ENCODE results near the gene CHTOP. TPM values are rescaled to one million over a fixed set of nuclear protein-coding genes. Genes with fewer than 3 reads are reported as not detected.

The CHTOP gene
- total and polyA plus RNA-seq, 2 experiments from 2014 or later = 78.0 to 104 TPM

DNA sequence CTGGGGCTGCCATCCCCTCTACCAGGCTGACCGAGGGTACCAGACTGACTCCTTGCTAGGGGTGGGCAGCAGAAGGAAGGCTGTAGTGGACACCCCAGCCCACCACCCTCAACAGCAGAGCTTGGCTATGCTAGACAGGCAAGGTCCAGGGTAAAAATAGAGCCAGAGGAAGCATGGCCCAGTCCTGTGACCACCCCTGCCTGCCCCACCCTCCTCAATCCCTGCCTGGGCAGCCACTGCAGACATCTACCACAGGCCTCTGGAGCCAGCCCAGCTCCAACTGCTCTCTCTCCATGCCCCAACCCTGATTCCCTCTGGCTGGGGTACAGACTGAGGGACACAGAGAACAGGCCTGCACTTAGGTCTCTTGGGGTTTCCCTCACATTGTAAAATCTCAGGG lies 3.9 kb upstream of the CHTOP start:
- Histone ChIP-seq H3K27me3 (no peaks in the 10 kb centered on the region), H3K9me3 (ENCODE audit: low read depth) (no peaks in the 10 kb centered on the region), H3K36me3 (no peaks in the 10 kb centered on the region), H3K27ac (peak overlapping the region; percentile 61), H3K4me1 (ENCODE audit: low read depth) (peaks cover 22% of the 10 kb centered on the region), H3K4me3 (no peak overlapping the region)
- DNase-seq (ENCODE audit: low read depth in 1 of 2, low spot score in 1 of 2) = no peak
- TF ChIP-seq, protein P1, sequence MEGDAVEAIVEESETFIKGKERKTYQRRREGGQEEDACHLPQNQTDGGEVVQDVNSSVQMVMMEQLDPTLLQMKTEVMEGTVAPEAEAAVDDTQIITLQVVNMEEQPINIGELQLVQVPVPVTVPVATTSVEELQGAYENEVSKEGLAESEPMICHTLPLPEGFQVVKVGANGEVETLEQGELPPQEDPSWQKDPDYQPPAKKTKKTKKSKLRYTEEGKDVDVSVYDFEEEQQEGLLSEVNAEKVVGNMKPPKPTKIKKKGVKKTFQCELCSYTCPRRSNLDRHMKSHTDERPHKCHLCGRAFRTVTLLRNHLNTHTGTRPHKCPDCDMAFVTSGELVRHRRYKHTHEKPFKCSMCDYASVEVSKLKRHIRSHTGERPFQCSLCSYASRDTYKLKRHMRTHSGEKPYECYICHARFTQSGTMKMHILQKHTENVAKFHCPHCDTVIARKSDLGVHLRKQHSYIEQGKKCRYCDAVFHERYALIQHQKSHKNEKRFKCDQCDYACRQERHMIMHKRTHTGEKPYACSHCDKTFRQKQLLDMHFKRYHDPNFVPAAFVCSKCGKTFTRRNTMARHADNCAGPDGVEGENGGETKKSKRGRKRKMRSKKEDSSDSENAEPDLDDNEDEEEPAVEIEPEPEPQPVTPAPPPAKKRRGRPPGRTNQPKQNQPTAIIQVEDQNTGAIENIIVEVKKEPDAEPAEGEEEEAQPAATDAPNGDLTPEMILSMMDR (IDR thresholded peaks at IDR 0.05; ENCODE audit: low read depth, low read length) = no peak

DNA sequence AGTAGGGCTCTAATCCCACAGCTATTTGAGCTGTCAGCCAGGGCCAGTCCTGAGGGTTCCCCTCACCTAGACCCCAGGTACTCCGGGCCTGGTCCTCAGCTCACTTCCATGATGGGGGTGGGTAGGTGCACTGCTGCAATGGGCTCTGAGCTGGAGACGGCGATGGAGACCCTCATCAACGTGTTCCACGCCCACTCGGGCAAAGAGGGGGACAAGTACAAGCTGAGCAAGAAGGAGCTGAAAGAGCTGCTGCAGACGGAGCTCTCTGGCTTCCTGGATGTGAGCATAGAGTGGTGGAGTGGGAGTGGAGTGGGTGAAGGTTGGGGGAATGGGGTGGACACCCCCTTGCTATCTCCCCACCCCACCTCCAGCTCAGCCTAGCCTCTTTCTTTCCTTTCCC lies 3.5 kb upstream of the CHTOP start:
- no peak for DNase-seq (ENCODE audit: low read depth in 1 of 2, low spot score in 1 of 2)
- TF ChIP-seq, protein P1 (IDR thresholded peaks at IDR 0.05; ENCODE audit: low read depth, low read length) = no peak
- no peaks in the 10 kb centered on the region for H3K36me3 ChIP-seq
- H3K27ac ChIP-seq = peak overlapping the region; percentile 61
- H3K27me3 ChIP-seq = no peaks in the 10 kb centered on the region
- H3K4me3 ChIP-seq = no peak overlapping the region
- H3K9me3 ChIP-seq (ENCODE audit: low read depth) = no peaks in the 10 kb centered on the region
- peaks cover 26% of the 10 kb centered on the region for H3K4me1 ChIP-seq (ENCODE audit: low read depth)

- Histone ChIP-seq H3K9me3 (ENCODE audit: low read depth) (no peaks in the 10 kb centered on the region), H3K27ac (no peak overlapping the region), H3K36me3 (peaks cover 3% of the 10 kb centered on the region), H3K27me3 (no peaks in the 10 kb centered on the region), H3K4me1 (ENCODE audit: low read depth) (peaks cover 34% of the 10 kb centered on the region), H3K4me3 (no peak overlapping the region)
- TF ChIP-seq, protein P1 (IDR thresholded peaks at IDR 0.05; ENCODE audit: low read depth, low read length) = no peak
- no peak for DNase-seq (ENCODE audit: low read depth in 1 of 2, low spot score in 1 of 2)
Measured at GRCh38 chr1:153631047-153632022, 2.5 kb upstream of the CHTOP start.

- H3K4me1 ChIP-seq (ENCODE audit: low read depth) = peaks cover 31% of the 10 kb centered on the region
- DNase-seq (ENCODE audit: low read depth in 1 of 2, low spot score in 1 of 2) = no peak
- no peak overlapping the region for H3K27ac ChIP-seq
- TF ChIP-seq, protein P1 (IDR thresholded peaks at IDR 0.05; ENCODE audit: low read depth, low read length) = no peak
- H3K4me3 ChIP-seq = no peak overlapping the region
- H3K36me3 ChIP-seq = peaks cover 17% of the 10 kb centered on the region
- no peaks in the 10 kb centered on the region for H3K27me3 ChIP-seq
- no peaks in the 10 kb centered on the region for H3K9me3 ChIP-seq (ENCODE audit: low read depth)
Measured at GRCh38 chr1:153633161-153633753, 609 bp upstream of the CHTOP start.

- Histone ChIP-seq H3K4me3 (peak overlapping the region; percentile 10), H3K27ac (peak overlapping the region; percentile 44), H3K4me1 (ENCODE audit: low read depth) (peaks cover 20% of the 10 kb centered on the region), H3K9me3 (ENCODE audit: low read depth) (no peaks in the 10 kb centered on the region), H3K27me3 (no peaks in the 10 kb centered on the region), H3K36me3 (peaks cover 41% of the 10 kb centered on the region)
- DNase-seq (ENCODE audit: low read depth in 1 of 2, low spot score in 1 of 2) = no peak
- TF ChIP-seq, protein P1 (IDR thresholded peaks at IDR 0.05; ENCODE audit: low read depth, low read length) = no peak
Measured at GRCh38 chr1:153635872-153636271, 2.0 kb downstream of the CHTOP start.

Measured in cardiac muscle cell (in vitro differentiated cells and primary cell).